GM21381 (cell line): ENCODE data around the gene PKLR.
A peak's percentile ranks its signal among the peaks of the same experiment; 100 is the strongest.

Source experiments
- ATAC-seq: cut with Tn5 transposase; IDR thresholded peaks from one replicate; pipeline ENCODE4 v1.9.1; 2021; ENCODE audit warnings: mild to moderate bottlenecking, moderate library complexity; ENCODE audit not compliant: unreplicated experiment

The PKLR gene

GRCh38 chr1:155286544-155286943 lies 14.7 kb downstream of the PKLR start:
- ATAC-seq = no peak

GRCh38 chr1:155285631-155286044 lies 15.6 kb downstream of the PKLR start:
- no peak for ATAC-seq

GRCh38 chr1:155285063-155285462 lies 16.2 kb downstream of the PKLR start:
- no peak for ATAC-seq

GRCh38 chr1:155284476-155284875 lies 16.8 kb downstream of the PKLR start:
- ATAC-seq = no peak

GRCh38 chr1:155282488-155283091 lies 18.6 kb downstream of the PKLR start:
- ATAC-seq = no peak

- no peak for ATAC-seq
Observed at GRCh38 chr1:155279268-155279667, 22.0 kb downstream of the PKLR start.

GRCh38 chr1:155278689-155279160 lies 22.5 kb downstream of the PKLR start:
- ATAC-seq = no peak

- no peak for ATAC-seq
Observed at GRCh38 chr1:155277902-155278688, 23.1 kb downstream of the PKLR start.

- peak; percentile 64 for ATAC-seq
Observed at GRCh38 chr1:155277070-155277901, 24.0 kb downstream of the PKLR start, which contains the start of gene HCN3. TSS of gene HCN3 (plus strand) at chr1:155277463. CDS start at chr1:155277591, 128 bp downstream.

- peak; percentile 70 for ATAC-seq
Observed at GRCh38 chr1:155273343-155274245, 27.6 kb downstream of the PKLR start, which contains the start of gene CLK2. TSS of gene CLK2 (minus strand) at chr1:155273504. CDS start at chr1:155270977, 2,527 bp downstream.

- peak; percentile 35 for ATAC-seq
Observed at GRCh38 chr1:155272466-155273342, 28.5 kb downstream of the PKLR start.

- no peak for ATAC-seq
Observed at GRCh38 chr1:155269381-155269780, 31.9 kb downstream of the PKLR start.

GRCh38 chr1:155268630-155269029 lies 32.6 kb downstream of the PKLR start:
- ATAC-seq = no peak

- ATAC-seq = no peak
Observed at GRCh38 chr1:155267373-155267772, 33.9 kb downstream of the PKLR start.

GRCh38 chr1:155266553-155266952 lies 34.7 kb downstream of the PKLR start:
- ATAC-seq = no peak

- ATAC-seq = no peak
Observed at GRCh38 chr1:155263067-155263466, 38.2 kb downstream of the PKLR start.

GRCh38 chr1:155261852-155262673 lies 39.2 kb downstream of the PKLR start, which contains the start of gene SCAMP3:
TSS of gene SCAMP3 (minus strand) at chr1:155262360. CDS start at chr1:155262151, 209 bp downstream.
- ATAC-seq = peak; percentile 89

GRCh38 chr1:155261493-155261851 lies 39.8 kb downstream of the PKLR start:
- ATAC-seq = peak; percentile 16
